HepG2 (cell line): ENCODE results near the gene DCAF16.
"Not testable (repeated sequence)": the region's sequence is repeated elsewhere in the genome, so short reads cannot be mapped to it uniquely, and the experiment has no call there.

Experiments used
- CTCF ChIP-seq: sonication (generic); formaldehyde crosslinking; IDR thresholded peaks from 2 replicates; pipeline ENCODE4 v1.5.0; 2020; ENCODE audit warnings: mild to moderate bottlenecking, missing genetic modification reagents, moderate library complexity
- ETS1 ChIP-seq: sonication (generic); formaldehyde crosslinking; IDR thresholded peaks from 2 replicates; pipeline ENCODE4 v1.4.0; 2020; ENCODE audit warnings: missing genetic modification reagents
- HMG20A ChIP-seq: IDR thresholded peaks from 2 replicates; pipeline ENCODE4 v1.6.1; 2016; ENCODE audit warnings: borderline replicate concordance
- MED8 ChIP-seq: sonication (generic); formaldehyde crosslinking; IDR thresholded peaks from 2 replicates; pipeline ENCODE4 v1.8.1; 2023; ENCODE audit warnings: mild to moderate bottlenecking, missing genetic modification reagents; ENCODE audit not compliant: insufficient replicate concordance
- PRDM4 ChIP-seq: sonication (generic); formaldehyde crosslinking; IDR thresholded peaks from 2 replicates; pipeline ENCODE4 v1.9.0; 2021; ENCODE audit warnings: missing genetic modification reagents, borderline replicate concordance
- SETDB1 ChIP-seq: sonication (generic); formaldehyde crosslinking; IDR thresholded peaks from 2 replicates; pipeline ENCODE4 v1.5.1; 2020; ENCODE audit warnings: missing genetic modification reagents, mild to moderate bottlenecking, borderline replicate concordance
- SIX4 ChIP-seq: sonication (generic); formaldehyde crosslinking; IDR thresholded peaks from 2 replicates; pipeline ENCODE4 v1.4.0; 2020; ENCODE audit warnings: missing genetic modification reagents
- TCF7L2 ChIP-seq: IDR thresholded peaks from 2 replicates; pipeline ENCODE4 v1.6.1; 2011; ENCODE audit warnings: mild to moderate bottlenecking, low read depth, low read length, moderate library complexity

- not testable (repeated sequence) for TF ChIP-seq SETDB1 (CRISPR knock-in tag); TCF7L2; CTCF; HMG20A (CRISPR knock-in tag); MED8 (CRISPR knock-in tag); SIX4; PRDM4; ETS1
These were observed 39.7 kb upstream of the DCAF16 start for GRCh38 chr4:17850295-17850694.
